ENCODE results near the gene CHML.

Gene CHML

DNA sequence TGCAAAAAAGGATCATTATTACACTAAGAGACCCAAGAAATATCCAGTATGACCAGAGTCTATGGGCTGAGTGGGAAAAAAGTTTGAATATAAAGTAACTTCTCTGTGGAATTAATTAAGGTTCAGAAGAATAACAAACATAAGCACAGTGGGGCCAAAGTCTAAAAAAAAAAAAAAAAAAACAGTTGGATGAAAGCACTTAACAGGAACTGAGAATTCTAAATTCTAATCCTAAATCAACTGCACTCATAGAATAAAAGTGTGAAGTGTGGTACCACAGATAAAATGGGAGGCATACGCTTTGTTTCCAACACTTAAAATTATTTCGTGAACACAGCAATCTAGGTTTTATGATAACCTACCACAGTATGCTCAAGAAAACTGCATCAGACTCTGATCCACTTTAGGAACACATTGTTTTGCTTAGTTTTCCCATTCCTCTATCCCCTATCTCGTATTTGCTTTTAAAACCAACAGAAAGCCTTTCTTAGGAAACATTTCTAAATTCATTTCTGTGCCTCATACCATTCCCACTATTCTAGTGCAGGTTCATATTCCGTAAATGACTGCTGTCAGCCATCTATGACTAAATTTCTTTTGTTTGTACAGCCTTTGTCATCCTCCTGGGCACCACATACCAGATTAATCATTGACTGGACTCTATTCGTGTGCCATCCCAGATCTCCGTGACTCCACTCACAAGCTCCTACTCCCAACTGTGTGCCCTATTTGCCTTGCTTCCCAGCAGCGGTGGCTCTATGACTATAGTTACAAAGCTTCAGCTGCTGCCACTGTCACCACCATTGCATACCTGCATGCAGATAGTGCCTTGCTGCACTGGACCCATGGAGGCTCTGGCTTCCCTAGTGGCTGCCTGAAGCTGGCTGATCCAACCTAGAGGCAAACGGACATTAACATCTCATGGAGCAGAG, 24.9 kb downstream of the CHML start:
- Histone ChIP-seq H3K27ac (ENCODE audit: low read length) (no peak overlapping the region), H3K4me3 (ENCODE audit: low read length in 2 of 2) (no peak overlapping the region), H3K9me3 (ENCODE audit: control insufficient read depth in 2 of 2, low read length in 2 of 2) (no peaks in the 10 kb centered on the region), H3K4me1 (ENCODE audit: control insufficient read depth, insufficient read depth, low read length) (no peaks in the 10 kb centered on the region), H3K36me3 (ENCODE audit: control insufficient read depth in 2 of 2, insufficient read depth in 2 of 2, low read length in 2 of 2) (no peaks in the 10 kb centered on the region), H3K27me3 (ENCODE audit: control insufficient read depth in 1 of 2, insufficient read depth in 2 of 2, low read length in 2 of 2) (peaks cover 0 to 3% of the 10 kb centered on the region in 2 donors), H3K9ac (ENCODE audit: low read length in 2 of 2) (no peak overlapping the region)

DNA sequence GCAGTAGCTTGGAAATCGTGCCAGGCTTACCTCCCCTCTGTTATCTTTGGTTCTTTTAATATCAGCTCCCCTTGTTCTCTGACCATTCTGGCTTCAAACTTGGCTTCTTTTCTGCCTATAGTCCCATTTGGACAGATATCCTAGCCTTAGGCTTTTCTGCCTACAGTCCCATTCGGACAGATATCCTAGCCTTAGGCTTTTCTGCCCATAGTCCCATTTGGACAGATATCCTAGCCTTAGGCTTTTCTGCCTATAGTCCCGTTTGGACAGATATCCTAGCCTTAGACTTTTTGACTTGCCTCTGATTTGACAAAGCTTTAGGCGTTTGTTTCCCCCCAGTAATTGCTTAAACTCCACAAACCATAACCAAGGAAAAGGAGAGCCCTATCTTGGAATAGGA, 25.6 kb downstream of the CHML start:
- no peaks in the 10 kb centered on the region for H3K4me1 ChIP-seq (ENCODE audit: control insufficient read depth, insufficient read depth, low read length)
- no peaks in the 10 kb centered on the region for H3K9me3 ChIP-seq (ENCODE audit: control insufficient read depth in 2 of 2, low read length in 2 of 2)
- H3K27ac ChIP-seq (ENCODE audit: low read length) = no peak overlapping the region

DNA sequence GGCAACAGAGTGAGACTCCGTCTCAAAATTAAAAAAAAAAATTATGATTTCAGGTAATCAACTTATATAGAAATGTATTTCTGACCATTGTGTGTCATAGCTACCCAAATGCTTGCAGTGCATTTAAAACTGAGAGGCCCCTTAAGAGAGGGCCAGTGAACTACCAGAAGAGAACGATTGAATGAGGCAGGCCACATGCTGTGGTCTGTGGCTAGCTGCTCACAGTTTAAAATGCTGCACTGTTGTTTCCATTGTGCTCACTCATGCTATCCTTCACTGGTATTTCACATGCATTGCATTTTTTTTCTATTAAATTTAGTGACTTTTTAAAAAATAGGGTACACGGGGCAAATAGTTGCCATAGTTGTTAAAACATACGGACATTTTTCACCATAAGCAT, 26.0 kb downstream of the CHML start:
- no peaks in the 10 kb centered on the region for H3K36me3 ChIP-seq (ENCODE audit: control insufficient read depth in 2 of 2, insufficient read depth in 2 of 2, low read length in 2 of 2)
- no peak overlapping the region for H3K9ac ChIP-seq (ENCODE audit: low read length in 2 of 2)
- H3K9me3 ChIP-seq (ENCODE audit: control insufficient read depth in 2 of 2, low read length in 2 of 2) = no peaks in the 10 kb centered on the region
- H3K4me1 ChIP-seq (ENCODE audit: control insufficient read depth, insufficient read depth, low read length) = no peaks in the 10 kb centered on the region
- H3K4me3 ChIP-seq (ENCODE audit: low read length in 2 of 2) = no peak overlapping the region
- peaks cover 0 to 3% of the 10 kb centered on the region in 2 donors for H3K27me3 ChIP-seq (ENCODE audit: control insufficient read depth in 1 of 2, insufficient read depth in 2 of 2, low read length in 2 of 2)
- no peak overlapping the region for H3K27ac ChIP-seq (ENCODE audit: low read length)

More for the DNA sequence above, 25.6 kb downstream of the CHML start:
- no peaks in the 10 kb centered on the region for H3K36me3 ChIP-seq (ENCODE audit: control insufficient read depth in 2 of 2, insufficient read depth in 2 of 2, low read length in 2 of 2)
- no peak overlapping the region for H3K9ac ChIP-seq (ENCODE audit: low read length in 2 of 2)
- H3K4me3 ChIP-seq (ENCODE audit: low read length in 2 of 2) = no peak overlapping the region
- H3K27me3 ChIP-seq (ENCODE audit: control insufficient read depth in 1 of 2, insufficient read depth in 2 of 2, low read length in 2 of 2) = peaks cover 0 to 3% of the 10 kb centered on the region in 2 donors

DNA sequence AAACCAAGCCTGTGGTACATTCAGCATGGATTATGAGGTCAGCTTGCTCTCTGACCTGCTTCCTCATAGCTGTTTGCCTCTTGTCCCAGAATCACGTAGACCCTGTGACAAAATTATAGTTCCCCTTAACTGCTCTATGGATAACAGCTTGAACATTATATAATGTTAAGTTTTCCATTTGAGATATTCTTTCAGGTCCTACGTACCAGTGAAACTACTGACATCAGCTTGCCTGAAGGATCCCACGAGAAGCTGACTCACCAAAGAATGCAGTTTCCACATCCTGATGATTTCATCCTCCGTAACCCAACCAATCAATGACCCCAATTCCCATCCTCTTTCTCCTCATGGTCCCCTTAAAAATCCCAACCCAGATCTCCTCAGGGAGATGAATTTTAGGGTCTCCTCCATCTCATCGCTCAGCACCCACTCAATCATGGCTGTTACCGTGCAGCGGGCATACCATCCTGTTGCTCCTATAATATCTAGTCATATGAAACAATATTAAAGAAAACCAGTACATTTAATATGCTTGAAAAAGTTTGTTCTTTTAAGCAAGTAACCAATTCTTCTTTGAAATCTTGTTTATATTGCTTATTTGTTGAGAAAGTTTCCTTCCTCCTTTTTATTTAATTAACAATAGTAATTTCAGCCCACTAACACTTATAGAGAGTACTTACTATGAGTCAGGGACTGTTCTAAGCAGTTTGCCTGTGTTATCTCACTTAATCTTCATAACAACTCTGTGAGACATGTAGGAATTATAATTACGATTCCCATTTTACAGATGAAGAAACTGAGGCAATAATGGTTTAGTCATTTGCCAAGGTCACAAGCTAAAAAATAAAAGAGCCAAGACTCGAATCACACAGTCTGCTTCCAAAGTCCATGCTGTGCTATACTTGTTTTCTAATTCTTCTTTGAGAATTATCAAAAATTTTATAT, 27.4 kb downstream of the CHML start:
- Histone ChIP-seq H3K4me3 (ENCODE audit: low read length in 2 of 2) (no peak overlapping the region), H3K4me1 (ENCODE audit: control insufficient read depth, insufficient read depth, low read length) (no peaks in the 10 kb centered on the region), H3K27ac (ENCODE audit: low read length) (no peak overlapping the region), H3K9me3 (ENCODE audit: control insufficient read depth in 2 of 2, low read length in 2 of 2) (no peaks in the 10 kb centered on the region), H3K9ac (ENCODE audit: low read length in 2 of 2) (no peak overlapping the region), H3K27me3 (ENCODE audit: control insufficient read depth in 1 of 2, insufficient read depth in 2 of 2, low read length in 2 of 2) (peaks cover 0 to 3% of the 10 kb centered on the region in 2 donors), H3K36me3 (ENCODE audit: control insufficient read depth in 2 of 2, insufficient read depth in 2 of 2, low read length in 2 of 2) (no peaks in the 10 kb centered on the region)

DNA sequence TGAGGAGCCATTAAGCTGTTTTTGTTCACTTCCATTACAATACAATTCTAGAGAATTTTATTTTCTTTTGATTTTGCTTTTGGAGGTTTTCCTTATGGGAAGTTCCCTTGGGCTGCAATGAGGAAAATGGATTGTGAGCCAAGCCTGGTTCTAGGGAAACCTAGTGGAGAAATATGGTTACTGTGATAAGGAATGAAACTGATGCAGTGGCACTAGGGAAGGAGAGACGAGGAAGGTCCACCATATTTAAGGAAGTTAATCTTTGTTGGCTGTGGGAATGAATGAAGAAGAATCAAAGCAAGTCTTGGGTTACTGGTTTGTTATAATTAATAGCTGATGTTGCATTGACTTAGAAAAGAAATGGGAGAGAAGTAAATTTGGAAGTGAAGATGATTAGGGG, 28.4 kb downstream of the CHML start:
- H3K27ac ChIP-seq (ENCODE audit: low read length) = no peak overlapping the region
- no peaks in the 10 kb centered on the region for H3K4me1 ChIP-seq (ENCODE audit: control insufficient read depth, insufficient read depth, low read length)
- H3K4me3 ChIP-seq (ENCODE audit: low read length in 2 of 2) = no peak overlapping the region

DNA sequence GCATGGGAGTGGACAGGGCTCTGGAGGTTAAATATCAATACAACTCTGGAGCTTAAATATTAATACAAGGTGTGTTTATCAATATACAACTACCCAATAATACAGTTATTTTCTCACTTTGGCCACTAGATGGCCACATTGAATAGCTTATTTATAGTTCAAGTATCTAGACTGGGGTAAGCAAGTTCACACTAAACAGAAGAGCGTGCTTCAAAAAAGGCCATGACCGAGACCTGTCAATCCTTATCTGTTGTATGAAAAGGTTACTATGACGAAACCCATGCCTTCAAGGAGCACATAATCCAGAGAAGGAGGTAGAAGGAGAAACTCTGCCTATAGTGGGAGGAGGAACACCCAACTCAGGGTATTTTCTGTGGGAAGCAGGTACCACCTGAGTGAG, 29.1 kb downstream of the CHML start:
- Histone ChIP-seq H3K27me3 (ENCODE audit: control insufficient read depth in 1 of 2, insufficient read depth in 2 of 2, low read length in 2 of 2) (peaks cover 0 to 3% of the 10 kb centered on the region in 2 donors), H3K4me3 (ENCODE audit: low read length in 2 of 2) (no peak overlapping the region), H3K27ac (ENCODE audit: low read length) (no peak overlapping the region), H3K4me1 (ENCODE audit: control insufficient read depth, insufficient read depth, low read length) (no peaks in the 10 kb centered on the region), H3K9me3 (ENCODE audit: control insufficient read depth in 2 of 2, low read length in 2 of 2) (no peaks in the 10 kb centered on the region), H3K36me3 (ENCODE audit: control insufficient read depth in 2 of 2, insufficient read depth in 2 of 2, low read length in 2 of 2) (no peaks in the 10 kb centered on the region), H3K9ac (ENCODE audit: low read length in 2 of 2) (no peak overlapping the region)

More for the DNA sequence above, 28.4 kb downstream of the CHML start:
- no peak overlapping the region for H3K9ac ChIP-seq (ENCODE audit: low read length in 2 of 2)
- no peaks in the 10 kb centered on the region for H3K9me3 ChIP-seq (ENCODE audit: control insufficient read depth in 2 of 2, low read length in 2 of 2)
- H3K27me3 ChIP-seq (ENCODE audit: control insufficient read depth in 1 of 2, insufficient read depth in 2 of 2, low read length in 2 of 2) = peaks cover 0 to 3% of the 10 kb centered on the region in 2 donors
- no peaks in the 10 kb centered on the region for H3K36me3 ChIP-seq (ENCODE audit: control insufficient read depth in 2 of 2, insufficient read depth in 2 of 2, low read length in 2 of 2)

DNA sequence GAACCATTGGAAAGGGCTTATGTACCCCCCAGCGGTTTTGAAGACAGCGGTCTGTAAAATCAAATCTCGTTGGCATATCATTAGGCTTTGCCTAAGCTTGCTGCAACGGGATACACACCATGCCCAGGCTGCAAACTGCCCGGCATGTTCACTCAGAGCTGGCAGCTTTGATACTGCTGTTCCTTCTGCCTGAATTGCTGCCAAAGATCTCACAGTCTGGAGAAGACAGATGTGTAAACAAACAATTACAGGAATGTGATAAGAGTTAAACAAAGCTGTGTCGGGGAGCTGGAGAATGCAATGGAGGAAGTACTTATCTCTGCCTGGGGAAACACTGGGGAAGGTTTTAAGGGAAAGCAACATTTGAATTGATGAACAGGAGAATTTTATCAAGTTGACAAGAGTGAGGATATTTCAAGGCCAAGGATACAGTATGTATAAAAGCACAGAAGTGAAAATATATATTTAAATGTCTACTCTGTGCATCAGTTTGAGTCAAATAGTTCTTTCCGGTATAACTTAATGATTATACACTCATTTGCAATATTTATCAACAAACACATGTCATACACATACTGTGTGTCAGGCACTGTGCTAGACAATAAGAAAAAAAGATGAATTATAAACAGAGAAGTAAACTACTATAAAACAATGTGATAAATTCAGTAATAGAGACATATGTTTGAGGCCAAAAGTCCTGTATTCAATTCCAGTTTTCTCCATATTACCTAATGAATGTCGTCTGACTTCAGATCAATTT, 29.9 kb downstream of the CHML start:
- H3K4me1 ChIP-seq (ENCODE audit: control insufficient read depth, insufficient read depth, low read length) = no peaks in the 10 kb centered on the region
- H3K27ac ChIP-seq (ENCODE audit: low read length) = no peak overlapping the region
- no peak overlapping the region for H3K4me3 ChIP-seq (ENCODE audit: low read length in 2 of 2)
- no peaks in the 10 kb centered on the region for H3K36me3 ChIP-seq (ENCODE audit: control insufficient read depth in 2 of 2, insufficient read depth in 2 of 2, low read length in 2 of 2)
- no peaks in the 10 kb centered on the region for H3K9me3 ChIP-seq (ENCODE audit: control insufficient read depth in 2 of 2, low read length in 2 of 2)
- no peaks in the 10 kb centered on the region for H3K27me3 ChIP-seq (ENCODE audit: control insufficient read depth in 1 of 2, insufficient read depth in 2 of 2, low read length in 2 of 2)
- H3K9ac ChIP-seq (ENCODE audit: low read length in 2 of 2) = no peak overlapping the region

DNA sequence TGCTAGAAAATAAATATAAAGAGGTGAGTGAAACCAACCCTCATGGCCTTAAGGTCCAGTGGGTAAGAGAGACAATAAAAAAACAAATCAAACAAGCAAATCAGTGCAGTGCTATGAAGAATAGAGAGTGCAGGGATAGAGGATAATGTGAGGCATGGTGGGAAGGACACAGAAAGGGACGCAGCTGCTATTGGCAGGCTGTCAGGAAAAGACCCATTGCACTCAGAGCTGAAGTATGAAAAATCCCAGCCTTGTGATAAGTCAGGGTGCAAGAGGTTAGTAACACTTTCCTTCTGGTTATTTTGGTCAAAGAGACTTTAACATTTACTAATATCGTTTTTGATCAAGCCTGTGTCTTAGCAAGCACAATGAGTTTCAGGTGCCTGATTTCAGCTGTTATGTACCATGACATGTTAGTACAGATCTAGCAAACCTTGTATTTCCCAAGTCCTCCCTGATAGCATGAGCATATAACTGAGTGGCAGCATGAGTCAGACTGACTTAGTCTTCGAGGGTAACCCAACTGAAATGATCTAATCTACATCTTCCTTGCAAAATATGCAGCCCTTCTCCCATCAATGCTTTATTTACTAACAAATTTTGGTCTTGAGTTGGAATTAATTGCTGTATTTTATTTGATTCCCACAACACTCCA, 31.7 kb downstream of the CHML start:
- no peak overlapping the region for H3K27ac ChIP-seq (ENCODE audit: low read length)
- H3K9ac ChIP-seq (ENCODE audit: low read length in 2 of 2) = no peak overlapping the region
- H3K4me3 ChIP-seq (ENCODE audit: low read length in 2 of 2) = no peak overlapping the region
- no peaks in the 10 kb centered on the region for H3K4me1 ChIP-seq (ENCODE audit: control insufficient read depth, insufficient read depth, low read length)
- no peaks in the 10 kb centered on the region for H3K27me3 ChIP-seq (ENCODE audit: control insufficient read depth in 1 of 2, insufficient read depth in 2 of 2, low read length in 2 of 2)
- no peaks in the 10 kb centered on the region for H3K36me3 ChIP-seq (ENCODE audit: control insufficient read depth in 2 of 2, insufficient read depth in 2 of 2, low read length in 2 of 2)
- no peaks in the 10 kb centered on the region for H3K9me3 ChIP-seq (ENCODE audit: control insufficient read depth in 2 of 2, low read length in 2 of 2)

DNA sequence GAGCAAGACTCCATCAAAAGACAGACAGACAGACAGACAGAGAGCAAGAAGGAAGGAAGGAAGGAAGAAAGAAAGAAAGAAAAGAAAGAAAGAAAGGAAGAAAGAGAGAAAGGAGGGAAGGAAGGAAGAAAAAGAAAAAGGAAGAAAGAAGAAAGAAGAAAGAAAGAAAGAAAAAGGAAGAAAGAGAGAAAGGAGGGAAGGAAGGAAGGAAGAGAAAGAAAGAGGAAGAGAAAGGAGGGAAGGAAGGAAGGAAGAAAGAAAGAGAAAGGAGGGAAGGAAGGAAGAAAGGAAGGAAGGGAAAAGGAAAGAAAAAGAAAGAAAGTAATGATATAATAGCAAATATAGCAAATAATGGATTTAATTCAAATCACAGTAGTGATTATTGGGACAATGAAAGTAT, 32.7 kb downstream of the CHML start:
- Histone ChIP-seq H3K4me1 (ENCODE audit: control insufficient read depth, insufficient read depth, low read length) (no peaks in the 10 kb centered on the region), H3K27me3 (ENCODE audit: control insufficient read depth in 1 of 2, insufficient read depth in 2 of 2, low read length in 2 of 2) (no peaks in the 10 kb centered on the region), H3K4me3 (ENCODE audit: low read length in 2 of 2) (no peak overlapping the region), H3K9me3 (ENCODE audit: control insufficient read depth in 2 of 2, low read length in 2 of 2) (no peaks in the 10 kb centered on the region), H3K36me3 (ENCODE audit: control insufficient read depth in 2 of 2, insufficient read depth in 2 of 2, low read length in 2 of 2) (no peaks in the 10 kb centered on the region), H3K27ac (ENCODE audit: low read length) (no peak overlapping the region), H3K9ac (ENCODE audit: low read length in 2 of 2) (no peak overlapping the region)

DNA sequence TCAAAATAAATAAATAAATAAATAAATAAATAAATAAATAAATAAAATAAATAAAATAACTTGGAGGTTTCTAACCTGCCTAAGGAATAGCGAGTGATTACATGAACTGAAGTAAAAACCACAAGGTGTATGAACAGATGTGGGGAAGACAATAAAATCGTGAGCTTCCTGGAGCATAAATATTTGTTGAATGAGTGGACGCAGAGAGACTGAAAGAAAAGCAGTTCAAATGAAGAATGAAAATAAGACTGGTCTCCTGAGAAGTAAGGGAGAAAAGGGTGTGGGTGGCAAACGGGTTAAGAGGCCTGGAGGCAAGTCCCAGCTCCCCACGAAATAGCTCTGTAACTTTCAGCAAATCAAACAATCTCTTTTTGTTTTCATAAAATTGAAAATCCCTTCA, 33.6 kb downstream of the CHML start:
- Histone ChIP-seq H3K4me1 (ENCODE audit: control insufficient read depth, insufficient read depth, low read length) (no peaks in the 10 kb centered on the region), H3K4me3 (ENCODE audit: low read length in 2 of 2) (no peak overlapping the region), H3K27ac (ENCODE audit: low read length) (no peak overlapping the region), H3K9me3 (ENCODE audit: control insufficient read depth in 2 of 2, low read length in 2 of 2) (no peaks in the 10 kb centered on the region), H3K36me3 (ENCODE audit: control insufficient read depth in 2 of 2, insufficient read depth in 2 of 2, low read length in 2 of 2) (no peaks in the 10 kb centered on the region), H3K9ac (ENCODE audit: low read length in 2 of 2) (no peak overlapping the region), H3K27me3 (ENCODE audit: control insufficient read depth in 1 of 2, insufficient read depth in 2 of 2, low read length in 2 of 2) (no peaks in the 10 kb centered on the region)
